SH-SY5Y (cell line): ENCODE results near the gene TMEM120B.

Experiments
- GATA2 ChIP-seq: IDR thresholded peaks from 2 replicates; pipeline ENCODE4 v1.6.1; 2011; ENCODE audit warnings: mild to moderate bottlenecking, low read depth, low read length
- GATA3 ChIP-seq: IDR thresholded peaks from 2 replicates; pipeline ENCODE4 v1.6.1; 2011; ENCODE audit warnings: low read depth, mild to moderate bottlenecking, low read length, moderate library complexity

DNA sequence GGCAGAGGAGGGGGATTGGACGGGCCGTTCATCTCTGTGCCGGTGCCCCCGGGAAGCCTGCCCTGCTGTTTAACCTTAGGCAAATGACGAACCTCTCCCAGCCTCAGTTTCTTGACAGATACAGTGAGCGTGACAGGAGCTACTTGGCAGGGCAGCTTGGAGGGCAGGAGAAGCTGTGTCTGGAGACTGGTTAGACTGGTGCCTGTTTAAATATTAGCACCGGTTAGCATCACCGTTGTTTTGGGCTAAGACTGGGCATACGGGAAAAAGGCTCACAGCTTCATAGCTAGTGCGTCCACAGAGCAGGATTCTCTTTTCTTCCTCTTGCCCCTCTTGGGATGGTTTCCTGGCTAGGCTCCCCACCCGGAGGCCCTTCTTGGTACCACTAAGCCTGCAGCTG lies 42.3 kb downstream of the TMEM120B start:
- TF ChIP-seq GATA3 (no peak), GATA2 (no peak)
